GM18511 (cell line): ENCODE data around the gene XRN2.
"Not testable (repeated sequence)": the region's sequence is repeated elsewhere in the genome, so short reads cannot be mapped to it uniquely, and the experiment has no call there.

Experiments used
- ATAC-seq: cut with Tn5 transposase; IDR thresholded peaks from one replicate; pipeline ENCODE4 v1.9.1; 2021; ENCODE audit warnings: mild to moderate bottlenecking, moderate library complexity; ENCODE audit not compliant: unreplicated experiment

XRN2 gene

GRCh38 chr20:21344961-21345360 lies 41.8 kb downstream of the XRN2 start:
- ATAC-seq, result no peak

GRCh38 chr20:21352703-21353102 lies 49.6 kb downstream of the XRN2 start:
- ATAC-seq, result no peak

- ATAC-seq, result no peak
These were observed 50.1 kb downstream of the XRN2 start for GRCh38 chr20:21353236-21353635.

- no peak for ATAC-seq
These were observed 52.9 kb downstream of the XRN2 start for GRCh38 chr20:21355981-21356380.

GRCh38 chr20:21356386-21356785 lies 53.3 kb downstream of the XRN2 start:
- ATAC-seq, result no peak

- no peak for ATAC-seq
These were observed 54.7 kb downstream of the XRN2 start for GRCh38 chr20:21357844-21358243.

GRCh38 chr20:21358737-21359136 lies 55.6 kb downstream of the XRN2 start:
- ATAC-seq, result no peak

- ATAC-seq, result no peak
These were observed 57.6 kb downstream of the XRN2 start for GRCh38 chr20:21360705-21361104.

GRCh38 chr20:21361266-21361665 lies 58.1 kb downstream of the XRN2 start:
- no peak for ATAC-seq

GRCh38 chr20:21364413-21364812 lies 61.3 kb downstream of the XRN2 start:
- ATAC-seq, result no peak

GRCh38 chr20:21365771-21366170 lies 62.6 kb downstream of the XRN2 start:
- no peak for ATAC-seq

GRCh38 chr20:21366273-21366672 lies 63.1 kb downstream of the XRN2 start:
- not testable (repeated sequence) for ATAC-seq

GRCh38 chr20:21368791-21369190 lies 65.7 kb downstream of the XRN2 start:
- no peak for ATAC-seq

- no peak for ATAC-seq
These were observed 68.1 kb downstream of the XRN2 start for GRCh38 chr20:21371193-21371592.

- ATAC-seq, result no peak
These were observed 68.9 kb downstream of the XRN2 start for GRCh38 chr20:21372016-21372415.

- no peak for ATAC-seq
These were observed 70.3 kb downstream of the XRN2 start for GRCh38 chr20:21373436-21373835.

GRCh38 chr20:21376626-21377025 lies 73.5 kb downstream of the XRN2 start:
- ATAC-seq, result no peak

- no peak for ATAC-seq
These were observed 74.6 kb downstream of the XRN2 start for GRCh38 chr20:21377701-21378100.

GRCh38 chr20:21378259-21378658 lies 75.1 kb downstream of the XRN2 start:
- ATAC-seq, result no peak

- ATAC-seq, result no peak
These were observed 77.6 kb downstream of the XRN2 start for GRCh38 chr20:21380711-21381110.

GRCh38 chr20:21381619-21382018 lies 78.5 kb downstream of the XRN2 start:
- no peak for ATAC-seq

- ATAC-seq, result no peak
These were observed 81.3 kb downstream of the XRN2 start for GRCh38 chr20:21384308-21384892.

GRCh38 chr20:21386111-21386510 lies 83.0 kb downstream of the XRN2 start:
- ATAC-seq, result no peak
